SIG-M5 (cell line): ENCODE measurements around the gene CFC1.
"Not testable (repeated sequence)": the region's sequence is repeated elsewhere in the genome, so short reads cannot be mapped to it uniquely, and the experiment has no call there.

ENCODE experiments used
- DNase-seq: peaks from one replicate; lab custom pipeline; 2025; lab: John Stamatoyannopoulos, UW

The CFC1 gene

GRCh38 chr2:130599393-130599792 lies at the start of gene CFC1:
Gene CFC1 (minus strand): TSS chr2:130599575. CDS start chr2:130599287, 288 bp downstream.
- not testable (repeated sequence) for DNase-seq

GRCh38 chr2:130641688-130642087 lies 42.3 kb upstream of the CFC1 start:
- not testable (repeated sequence) for DNase-seq

DNA sequence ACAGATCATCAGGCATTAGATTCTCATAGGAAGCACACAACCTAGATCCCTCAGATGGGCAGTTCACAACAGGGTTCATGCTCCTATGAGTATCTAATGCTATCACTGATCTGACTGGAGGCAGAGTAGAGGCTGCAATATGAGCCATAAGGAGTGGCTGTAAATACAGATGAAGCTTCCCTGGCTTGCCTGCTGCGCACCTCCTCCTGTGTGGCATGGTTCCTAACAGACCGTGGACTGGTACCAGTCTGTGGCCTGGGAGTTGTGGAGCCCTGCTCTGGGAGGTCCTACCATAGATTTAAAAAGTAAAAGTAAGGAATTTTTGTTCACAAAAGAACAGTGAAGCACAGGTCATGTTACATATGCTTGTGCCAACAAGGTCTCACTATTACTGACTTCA lies 39.6 kb upstream of the CFC1 start:
- DNase-seq = not testable (repeated sequence)

DNA sequence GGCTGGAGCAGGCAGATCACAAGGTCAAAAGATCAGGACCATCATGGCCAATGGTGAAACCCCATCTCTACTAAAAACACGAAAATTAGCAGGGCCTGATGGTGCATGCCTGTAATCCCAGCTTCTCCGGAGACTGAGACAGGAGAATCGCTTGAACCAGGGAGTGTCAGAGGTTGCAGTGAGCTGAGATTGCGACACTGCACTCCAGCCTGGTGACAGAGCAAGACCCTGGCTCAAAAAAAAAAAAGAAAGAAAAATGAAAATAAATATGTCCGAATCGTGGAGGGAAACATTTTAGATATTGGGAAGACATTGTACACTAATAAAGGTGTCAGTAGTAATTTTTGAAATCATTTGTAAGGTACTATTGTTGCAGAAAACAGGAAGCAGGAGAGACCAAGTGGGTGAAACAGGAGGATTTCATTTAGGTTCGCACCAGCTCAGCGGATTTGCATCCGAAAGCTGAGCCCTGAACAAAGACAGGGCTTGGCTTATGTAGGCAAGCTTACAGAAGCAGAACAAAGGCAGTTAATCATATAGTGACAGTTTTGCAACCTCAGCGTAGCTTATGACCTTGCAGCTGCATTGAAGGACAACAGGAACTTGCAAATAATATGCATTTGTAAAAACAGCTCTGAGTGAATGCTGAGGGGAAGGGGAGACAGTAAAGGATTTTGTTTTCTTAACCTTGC lies 29.6 kb upstream of the CFC1 start:
- not testable (repeated sequence) for DNase-seq

- not testable (repeated sequence) for DNase-seq
Observed at GRCh38 chr2:130611140-130611539, 11.8 kb upstream of the CFC1 start, which contains the start of gene POTEJ. Gene POTEJ (plus strand): TSS chr2:130611440. CDS start chr2:130611533, 93 bp downstream.

- not testable (repeated sequence) for DNase-seq
Observed at GRCh38 chr2:130610486-130610885, 11.1 kb upstream of the CFC1 start.

- DNase-seq = not testable (repeated sequence)
Observed at GRCh38 chr2:130609002-130609920, 9.9 kb upstream of the CFC1 start.

GRCh38 chr2:130608276-130609001 lies 9.1 kb upstream of the CFC1 start:
- not testable (repeated sequence) for DNase-seq

GRCh38 chr2:130601648-130602302 lies 2.4 kb upstream of the CFC1 start:
- not testable (repeated sequence) for DNase-seq

DNA sequence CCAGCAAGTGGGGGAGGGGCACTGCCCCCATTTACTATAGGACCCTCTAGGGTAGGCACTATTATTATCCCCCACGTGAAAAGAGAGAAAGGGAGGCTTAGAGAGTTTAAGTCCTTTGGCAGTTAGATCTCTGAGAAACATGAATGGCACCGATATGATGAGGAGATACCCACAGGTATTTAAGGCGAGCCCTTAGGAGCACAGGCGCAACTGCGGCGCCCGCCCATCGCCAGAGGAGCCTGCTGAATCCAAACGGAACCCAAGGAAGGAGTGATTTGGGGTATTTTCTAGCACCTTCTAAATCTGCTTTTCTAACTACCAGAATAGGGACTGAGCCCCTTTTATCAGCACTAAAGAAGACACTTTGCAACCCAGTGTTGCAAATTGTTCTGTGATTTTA lies 551 bp upstream of the CFC1 start:
- DNase-seq = not testable (repeated sequence)

- DNase-seq = not testable (repeated sequence)
Observed at GRCh38 chr2:130598463-130598862, 912 bp downstream of the CFC1 start.

- DNase-seq = not testable (repeated sequence)
Observed at GRCh38 chr2:130597994-130598393, 1.4 kb downstream of the CFC1 start.

DNA sequence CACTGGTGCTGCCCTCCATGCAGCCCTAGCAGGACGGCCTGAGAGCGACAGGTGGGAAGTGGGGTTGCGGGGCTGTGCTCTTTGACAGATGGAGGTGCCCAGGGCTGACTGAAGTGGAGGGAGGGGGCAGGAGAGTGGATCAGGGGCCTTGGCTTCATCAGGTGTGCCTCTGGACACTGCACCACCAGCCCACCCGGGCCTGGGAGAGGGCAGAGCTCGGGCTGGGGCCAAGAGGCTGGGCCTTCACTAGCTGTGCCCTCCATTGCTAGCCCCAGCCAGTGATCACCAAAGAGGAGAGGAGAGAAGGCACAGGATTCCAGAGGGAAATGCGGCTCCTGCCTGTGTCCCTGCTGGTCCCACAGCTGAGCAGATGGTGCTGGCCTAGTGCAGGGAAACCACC lies 2.6 kb downstream of the CFC1 start:
- DNase-seq = not testable (repeated sequence)

- not testable (repeated sequence) for DNase-seq
Observed at GRCh38 chr2:130594011-130594410, 5.4 kb downstream of the CFC1 start.

DNA sequence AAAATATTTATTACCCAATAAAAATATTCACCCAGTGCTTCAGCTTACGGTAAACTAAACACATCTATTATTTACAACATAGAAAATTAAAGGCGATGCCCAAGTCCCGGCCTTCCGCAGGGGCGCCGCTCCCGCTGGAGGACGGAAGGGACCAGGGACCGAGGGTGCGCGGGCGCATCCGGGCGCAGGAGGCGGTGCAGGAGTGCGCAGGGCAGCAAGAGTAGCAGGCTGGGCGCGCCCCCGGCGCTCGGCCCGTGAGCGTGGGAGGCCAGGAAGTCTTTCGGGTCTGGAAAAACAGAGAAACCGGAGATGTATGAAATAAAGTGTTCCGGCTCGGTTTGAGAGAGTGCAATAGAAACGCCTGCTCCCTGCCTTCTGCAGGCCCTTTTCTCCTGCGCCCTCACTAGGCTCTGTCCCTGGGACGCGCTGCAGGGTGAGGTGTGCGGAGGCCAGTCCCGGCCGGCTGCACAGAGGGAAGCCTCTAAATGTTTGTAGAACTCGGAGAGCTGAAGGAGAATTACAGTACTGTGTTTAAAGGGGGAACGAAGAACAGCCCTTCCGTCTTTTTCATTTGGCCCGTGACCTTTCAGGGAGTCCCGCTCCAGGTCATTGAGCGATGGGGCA lies 6.5 kb downstream of the CFC1 start:
- DNase-seq = not testable (repeated sequence)

GRCh38 chr2:130590842-130591359 lies 8.5 kb downstream of the CFC1 start:
- DNase-seq = not testable (repeated sequence)

GRCh38 chr2:130590170-130590841 lies 9.1 kb downstream of the CFC1 start:
- not testable (repeated sequence) for DNase-seq

- DNase-seq = not testable (repeated sequence)
Observed at GRCh38 chr2:130588688-130589458, 10.5 kb downstream of the CFC1 start.

GRCh38 chr2:130584726-130585125 lies 14.6 kb downstream of the CFC1 start:
- not testable (repeated sequence) for DNase-seq
